ENCODE data around the gene CCDC60.

The CCDC60 gene

DNA sequence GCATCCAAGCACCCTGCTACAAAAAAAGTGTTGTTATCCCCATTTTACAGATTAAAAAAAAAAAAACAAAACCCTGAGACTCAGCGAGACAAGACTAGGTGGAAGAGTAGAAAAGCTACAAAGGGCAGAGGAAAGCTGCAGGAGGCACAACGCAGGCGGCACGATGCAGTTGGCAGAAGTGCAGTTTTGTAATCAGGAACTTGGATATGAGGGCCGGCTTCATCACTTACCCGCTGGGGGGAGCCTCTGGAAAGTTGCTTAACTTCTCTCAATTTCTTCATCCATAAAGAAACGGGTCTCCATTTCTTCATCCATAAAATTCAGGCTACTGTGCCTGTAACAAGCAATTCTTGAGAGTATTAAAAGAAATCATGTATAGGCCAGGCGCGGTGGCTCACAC lies 33.1 kb upstream of the CCDC60 start:
- TF ChIP-seq, protein P1, sequence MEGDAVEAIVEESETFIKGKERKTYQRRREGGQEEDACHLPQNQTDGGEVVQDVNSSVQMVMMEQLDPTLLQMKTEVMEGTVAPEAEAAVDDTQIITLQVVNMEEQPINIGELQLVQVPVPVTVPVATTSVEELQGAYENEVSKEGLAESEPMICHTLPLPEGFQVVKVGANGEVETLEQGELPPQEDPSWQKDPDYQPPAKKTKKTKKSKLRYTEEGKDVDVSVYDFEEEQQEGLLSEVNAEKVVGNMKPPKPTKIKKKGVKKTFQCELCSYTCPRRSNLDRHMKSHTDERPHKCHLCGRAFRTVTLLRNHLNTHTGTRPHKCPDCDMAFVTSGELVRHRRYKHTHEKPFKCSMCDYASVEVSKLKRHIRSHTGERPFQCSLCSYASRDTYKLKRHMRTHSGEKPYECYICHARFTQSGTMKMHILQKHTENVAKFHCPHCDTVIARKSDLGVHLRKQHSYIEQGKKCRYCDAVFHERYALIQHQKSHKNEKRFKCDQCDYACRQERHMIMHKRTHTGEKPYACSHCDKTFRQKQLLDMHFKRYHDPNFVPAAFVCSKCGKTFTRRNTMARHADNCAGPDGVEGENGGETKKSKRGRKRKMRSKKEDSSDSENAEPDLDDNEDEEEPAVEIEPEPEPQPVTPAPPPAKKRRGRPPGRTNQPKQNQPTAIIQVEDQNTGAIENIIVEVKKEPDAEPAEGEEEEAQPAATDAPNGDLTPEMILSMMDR (IDR thresholded peaks at IDR 0.05; ENCODE audit: low read depth, low read length), result no peak
- DNase-seq (ENCODE audit: low read depth in 2 of 2), result no peak
- no peak overlapping the region for H3K4me3 ChIP-seq (replicated peaks in 1 of 2; ENCODE audit: low read depth in 2 of 2, low read length in 2 of 2)

DNA sequence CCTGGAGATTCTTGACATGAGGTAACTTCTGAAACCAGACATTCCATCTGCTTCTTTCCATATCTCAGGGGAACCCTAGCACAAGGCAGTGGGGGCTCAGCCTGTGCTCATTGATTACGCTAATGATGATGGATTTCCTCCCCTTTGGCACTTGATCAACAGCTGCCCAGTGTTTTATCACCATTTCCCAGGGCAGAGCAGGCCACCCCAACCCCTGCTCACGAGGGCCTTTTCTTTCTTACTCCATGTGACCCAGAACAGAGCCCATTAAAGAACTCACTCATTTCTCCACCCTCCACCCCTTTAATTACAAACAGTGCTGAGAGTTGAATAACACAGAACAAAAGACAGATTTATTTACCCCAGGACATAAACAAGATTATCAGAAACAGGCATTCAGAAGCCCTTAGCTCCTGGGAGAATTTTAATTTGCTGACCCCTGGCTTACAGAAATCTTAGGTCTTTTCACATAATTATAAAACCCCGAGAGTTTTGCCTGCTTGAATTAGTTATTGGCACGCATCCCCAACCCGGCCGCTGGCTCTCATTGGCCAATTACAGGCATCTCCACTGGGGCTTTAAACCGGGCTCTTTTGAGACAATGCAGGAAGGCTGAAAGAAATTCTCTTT lies 32.0 kb upstream of the CCDC60 start:
- DNase-seq (ENCODE audit: low read depth in 2 of 2), result no peak
- TF ChIP-seq, protein P1 (IDR thresholded peaks at IDR 0.05; ENCODE audit: low read depth, low read length), result no peak
- no peak overlapping the region for H3K4me3 ChIP-seq (replicated peaks in 1 of 2; ENCODE audit: low read depth in 2 of 2, low read length in 2 of 2)

DNA sequence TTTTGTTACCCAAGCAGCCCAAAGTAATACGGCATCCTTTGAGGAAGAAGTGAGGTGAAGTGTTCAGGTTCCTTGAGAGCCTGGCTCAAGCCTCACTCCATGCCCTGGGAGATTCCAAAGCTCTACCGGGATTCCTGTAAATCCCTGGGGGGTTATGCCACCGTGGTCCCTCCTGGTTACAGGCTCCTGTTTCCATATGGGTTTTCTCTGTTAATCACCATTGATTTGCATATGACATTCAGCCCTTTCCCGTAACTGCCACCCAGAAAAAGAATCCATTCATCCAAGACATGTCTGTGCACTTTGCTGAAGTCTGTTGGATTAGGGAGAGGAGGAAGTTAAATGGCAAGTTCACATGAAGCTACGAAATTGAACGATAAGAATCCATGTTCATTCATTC lies 27.9 kb upstream of the CCDC60 start:
- DNase-seq (ENCODE audit: low read depth in 2 of 2), result no peak

GRCh38 chr12:119307747-119308146 lies 26.8 kb upstream of the CCDC60 start:
- no peak for DNase-seq (ENCODE audit: low read depth in 2 of 2)

More for the DNA sequence above, 27.9 kb upstream of the CCDC60 start:
- H3K4me3 ChIP-seq (replicated peaks in 1 of 2; ENCODE audit: low read depth in 2 of 2, low read length in 2 of 2), result no peak overlapping the region
- TF ChIP-seq, protein P1 (IDR thresholded peaks at IDR 0.05; ENCODE audit: low read depth, low read length), result no peak

DNA sequence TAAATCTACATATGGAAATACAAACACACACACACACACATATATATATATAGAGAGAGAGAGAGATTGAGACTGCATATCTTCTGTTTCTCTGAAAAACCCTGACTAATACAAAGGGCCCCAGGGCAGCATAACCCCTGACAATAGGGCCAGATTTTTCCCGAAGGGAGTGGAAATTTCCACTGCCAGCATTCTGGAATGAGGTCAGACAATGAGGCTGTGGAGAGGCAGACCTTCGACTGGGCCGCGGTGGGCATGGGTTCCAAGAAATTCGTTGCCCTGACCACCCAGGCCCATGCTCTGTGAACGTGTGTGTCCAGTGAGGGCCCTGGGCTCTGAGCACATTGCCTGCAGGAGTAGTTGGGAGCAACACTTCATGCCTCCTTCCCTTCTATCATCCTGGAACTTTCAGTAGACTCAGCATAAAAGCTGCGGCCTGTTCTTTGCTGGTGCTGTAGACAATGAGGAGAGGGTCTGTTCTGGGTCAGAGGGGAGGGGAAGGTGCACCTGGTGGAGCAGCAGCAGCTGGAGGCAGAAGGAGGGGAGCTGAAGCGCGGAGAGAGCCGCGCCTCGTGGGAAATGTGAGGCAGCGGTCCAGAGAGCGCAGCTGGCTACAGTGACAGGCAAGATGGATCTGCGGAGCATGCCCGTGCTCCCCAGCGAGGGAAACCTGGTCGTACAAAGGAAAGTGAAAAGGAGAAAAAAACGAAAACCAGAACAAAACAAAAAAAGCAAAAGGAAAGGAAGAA lies 25.6 kb upstream of the CCDC60 start:
- DNase-seq (ENCODE audit: low read depth in 2 of 2), result no peak
- TF ChIP-seq, protein P1 (IDR thresholded peaks at IDR 0.05; ENCODE audit: low read depth, low read length), result no peak
- H3K4me3 ChIP-seq (replicated peaks in 1 of 2; ENCODE audit: low read depth in 2 of 2, low read length in 2 of 2), result no peak overlapping the region

More at GRCh38 chr12:119307747-119308146, 26.8 kb upstream of the CCDC60 start:
- TF ChIP-seq, protein P1 (IDR thresholded peaks at IDR 0.05; ENCODE audit: low read depth, low read length), result no peak
- no peak overlapping the region for H3K4me3 ChIP-seq (replicated peaks in 1 of 2; ENCODE audit: low read depth in 2 of 2, low read length in 2 of 2)

DNA sequence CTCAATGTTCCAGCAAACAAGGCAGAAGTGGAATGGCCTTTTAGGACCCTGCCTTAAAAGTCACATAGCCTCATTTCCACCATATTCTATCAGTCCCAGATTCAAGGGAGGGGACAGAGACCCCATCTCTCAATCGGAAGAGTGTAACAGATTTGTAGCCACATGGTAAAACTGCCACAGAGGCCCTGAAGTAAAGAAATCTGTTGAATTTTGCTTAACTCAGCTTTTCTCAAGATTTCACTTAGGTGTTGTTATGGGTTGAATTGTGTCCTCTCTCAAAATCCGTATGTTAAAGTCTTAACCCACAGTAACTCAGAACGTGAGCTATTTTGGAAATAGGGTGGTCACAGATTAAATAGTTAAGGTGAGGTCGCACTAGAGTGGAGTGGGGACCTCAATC lies 22.7 kb upstream of the CCDC60 start:
- no peak for DNase-seq (ENCODE audit: low read depth in 2 of 2)
- TF ChIP-seq, protein P1 (IDR thresholded peaks at IDR 0.05; ENCODE audit: low read depth, low read length), result no peak
- H3K4me3 ChIP-seq (replicated peaks in 1 of 2; ENCODE audit: low read depth in 2 of 2, low read length in 2 of 2), result no peak overlapping the region

Measured in cardiac fibroblast (primary cell).